Ovary (tissue), 9 donors: Measurements from ENCODE around the gene CBFB. TPM values are rescaled to one million over a fixed set of nuclear protein-coding genes. Genes with fewer than 3 reads are reported as not detected.

Experiments
- DNase-seq, 5 donors: peaks; one replicate each; pipeline ENCODE4 v3.0.0-alpha.2; 2019 to 2020
- H3K27ac ChIP-seq, 2 donors: fragments of 200-600 bp; one replicate each; pipeline versions ENCODE4 v1.5.1 to v1.8.0; 2019 to 2022
- H3K27me3 ChIP-seq: fragments of 200-600 bp; one replicate; pipeline ENCODE4 v1.8.0; 2022
- H3K36me3 ChIP-seq: fragments of 200-600 bp; sonication (generic); one replicate; pipeline ENCODE4 v1.5.1; 2019
- H3K4me1 ChIP-seq: one replicate; pipeline ENCODE4 v1.8.1; 2013; ENCODE audit warnings: mild to moderate bottlenecking, moderate library complexity; ENCODE audit not compliant: insufficient read depth
- H3K4me3 ChIP-seq: fragments of 200-600 bp; sonication (generic); one replicate; pipeline ENCODE4 v1.5.1; 2017
- H3K9me3 ChIP-seq, 2 donors: fragments of 200-600 bp in 1 of 2; sonication (generic) in 1 of 2; one replicate each; pipeline versions ENCODE4 v1.5.1 to v1.8.1; 2013 to 2019; ENCODE audit warnings: mild to moderate bottlenecking in 1 of 2, moderate library complexity in 1 of 2
- CTCF ChIP-seq, 3 donors: fragments of 450-650 bp in 2 of 3; fragments of 200-600 bp in 1 of 3; IDR thresholded peaks; one replicate each; pipeline versions ENCODE4 v1.5.1 to v1.8.0; 2016 to 2022; ENCODE audit warnings: antibody characterized with exemption in 3 of 3, mild to moderate bottlenecking in 1 of 3
- EP300 ChIP-seq: sonication (generic); formaldehyde crosslinking; IDR thresholded peaks from one replicate; pipeline ENCODE4 v1.6.1; 2017; ENCODE audit warnings: antibody characterized with exemption
- POLR2A ChIP-seq: fragments of 450-650 bp; IDR thresholded peaks from one replicate; pipeline ENCODE4 v1.6.1; 2017; ENCODE audit warnings: antibody characterized with exemption, mild to moderate bottlenecking, moderate library complexity
- WGBS, 3 donors: extraction: QIAGEN DNeasy Blood & Tissue Kit in 1 of 3; methylation state at CpG; one replicate each; pipeline versions ENCODE4 v1.1.5 to v1.1.7; 2013 to 2017; 5-methylcytosine and 5-hydroxymethylcytosine counted together
- intact Hi-C, 4 donors: fragments of 100-400 bp; cut with DNase I; formaldehyde crosslinking; loops; one replicate each; pipeline versions ENCODE4 v1.11.0 to v1.15.1; 2022 to 2023
- polyA plus RNA-seq, 2 donors: library from polyadenylated mRNA; stranded (reverse); fragments of 200-250 nt in 1 of 2; fragments of 350-450 nt in 1 of 2; fragmentation: Illumina TruSeq in 1 of 2; extraction: RNeasy Lipid Tissue Mini Kit (QIAGEN cat#74804) in 1 of 2; gene quantifications; one replicate each; pipeline ENCODE4 v1.2.3, GENCODE V29; 2013 to 2014
- total RNA-seq, 7 donors: library from RNA; depleted of rRNA in 2 of 7; stranded (reverse); fragments of >200 nt in 2 of 7; fragmentation: NEBNext Ultra II Directional in 3 of 7; extraction: Animal tissue kit (Norgen Biotek cat#: 25700) in 3 of 7; gene quantifications; one replicate each; pipeline versions ENCODE4 v1.1.0 to v1.2.4, GENCODE V29; 2016 to 2023
- donor health status: DM: no; HTN: no; CAD: no; lungs with moderate emphysema.
- donor health status: DM: no; HTN: no; CAD: no.
- donor health status: Bipolar disorder and iron deficiency.
- donor health status: DM: yes; HTN: yes; CAD: no.
- donor health status: DM: no; HTN: no; CAD: no.
- donor health status: DM: yes; HTN: yes; CAD: no.

The CBFB gene
- total and polyA plus RNA-seq, 9 donors = 19.2 to 58.3 (median 46.7) TPM

GRCh38 chr16:67014634-67015312, 14.2 kb upstream of the CBFB start:
- Histone ChIP-seq H3K4me3 (peak overlapping the region; percentile 48), H3K4me1 (peaks cover 6% of the 10 kb centered on the region), H3K9me3 (no peaks in the 10 kb centered on the region), H3K27ac (peak overlapping the region in 1 of 2 donors; percentile 76), H3K36me3 (no peaks in the 10 kb centered on the region), H3K27me3 (no peaks in the 10 kb centered on the region)
- no peak for TF ChIP-seq POLR2A
- no peak for TF ChIP-seq EP300
- no peak for TF ChIP-seq CTCF (IDR thresholded peaks at IDR 0.05)
- peak in 1 of 5 donors; percentile 25 for DNase-seq
- intact Hi-C loops = no loop called here
- 40 to 42% (median 42%) methylated on average over 6 of the region's 6 CpGs for WGBS, 3 donors

- Histone ChIP-seq H3K27ac (no peak overlapping the region), H3K4me3 (no peak overlapping the region), H3K27me3 (no peaks in the 10 kb centered on the region), H3K36me3 (no peaks in the 10 kb centered on the region), H3K9me3 (no peaks in the 10 kb centered on the region), H3K4me1 (peaks cover 6% of the 10 kb centered on the region)
- intact Hi-C loops = no loop called here
- 91 to 97% (median 96%) methylated on average over 9 of the region's 9 CpGs for WGBS, 3 donors
- DNase-seq = peak in 2 of 5 donors; percentile 8 to 39
- TF ChIP-seq POLR2A (no peak), CTCF (IDR thresholded peaks at IDR 0.05) (no peak), EP300 (no peak)
Measured at GRCh38 chr16:67015313-67015731, 13.6 kb upstream of the CBFB start.

GRCh38 chr16:67016143-67016542, 12.8 kb upstream of the CBFB start:
- intact Hi-C loops = no loop called here
- TF ChIP-seq POLR2A = no peak
- H3K9me3 ChIP-seq = no peaks in the 10 kb centered on the region
- no peaks in the 10 kb centered on the region for H3K36me3 ChIP-seq
- H3K4me1 ChIP-seq = peaks cover 6% of the 10 kb centered on the region
- peak in 2 of 5 donors; percentile 5 to 15 for DNase-seq
- H3K27me3 ChIP-seq = no peaks in the 10 kb centered on the region
- H3K27ac ChIP-seq = no peak overlapping the region
- H3K4me3 ChIP-seq = no peak overlapping the region

DNA sequence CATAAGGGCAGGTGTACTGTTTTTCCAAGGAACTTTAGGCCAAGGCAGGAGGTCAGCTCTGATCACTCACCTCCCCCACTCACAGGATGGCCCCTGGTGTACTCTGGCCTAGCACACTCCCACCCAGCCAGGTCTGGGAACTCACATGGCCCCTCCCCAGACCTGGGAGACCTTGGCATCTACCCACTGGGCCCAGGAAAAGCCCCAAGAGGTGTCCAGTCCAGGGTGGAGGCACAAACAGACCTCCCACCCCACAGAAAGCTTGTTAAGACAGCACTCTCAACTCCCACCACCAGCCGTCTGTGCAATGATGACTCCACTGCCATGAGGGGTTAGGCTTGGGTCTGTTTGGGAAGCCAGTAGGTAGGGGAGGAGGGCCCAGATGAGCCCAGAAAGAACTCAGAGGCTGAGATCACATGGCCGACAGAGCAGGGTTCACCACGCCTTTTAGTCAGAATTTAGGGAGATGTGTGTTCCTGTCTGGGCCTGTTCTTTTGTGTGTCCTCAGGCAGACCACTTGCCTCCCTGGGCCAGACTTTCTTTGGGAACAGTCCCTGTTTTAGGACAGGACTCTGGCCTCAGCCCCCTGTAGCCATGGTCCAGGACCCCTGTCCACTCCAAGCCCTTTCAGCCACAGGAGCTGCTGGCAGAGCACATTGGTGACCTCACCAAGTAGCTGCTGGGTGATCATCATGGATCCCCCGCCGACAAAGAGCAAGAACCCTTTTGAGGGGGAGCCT, 12.1 kb upstream of the CBFB start:
- H3K27me3 ChIP-seq = no peaks in the 10 kb centered on the region
- no peaks in the 10 kb centered on the region for H3K36me3 ChIP-seq
- no peak for TF ChIP-seq EP300
- no peak for TF ChIP-seq POLR2A
- no peak for TF ChIP-seq CTCF (IDR thresholded peaks at IDR 0.05)
- peaks cover 6% of the 10 kb centered on the region for H3K4me1 ChIP-seq
- DNase-seq = peak in 3 of 5 donors; percentile 8 to 15 (median 12)
- WGBS, 3 donors = 72 to 81% (median 77%) methylated on average over 5 of the region's 5 CpGs
- H3K9me3 ChIP-seq = no peaks in the 10 kb centered on the region
- no peak overlapping the region for H3K27ac ChIP-seq
- H3K4me3 ChIP-seq = no peak overlapping the region
- intact Hi-C loops = no loop called here

GRCh38 chr16:67017421-67017750, 11.6 kb upstream of the CBFB start:
- no peaks in the 10 kb centered on the region for H3K9me3 ChIP-seq
- TF ChIP-seq POLR2A = no peak
- no peak for TF ChIP-seq EP300
- TF ChIP-seq CTCF (IDR thresholded peaks at IDR 0.05) = no peak
- WGBS, 3 donors = 71 to 85% (median 73%) methylated on average over 4 of the region's 4 CpGs
- H3K27me3 ChIP-seq = no peaks in the 10 kb centered on the region
- no peak overlapping the region for H3K4me3 ChIP-seq
- H3K36me3 ChIP-seq = no peaks in the 10 kb centered on the region
- peaks cover 6% of the 10 kb centered on the region for H3K4me1 ChIP-seq
- H3K27ac ChIP-seq = no peak overlapping the region
- DNase-seq = peak in 2 of 5 donors; percentile 8 to 25
- intact Hi-C loops = no loop called here
